Stomach (tissue), 4 donors: ENCODE results near the gene FBXO7.

Experiments
- CTCF ChIP-seq, 7 experiments: fragments of 450-650 bp in 4 of 7; fragments of 200-600 bp in 3 of 7; sonication (generic) in 3 of 7; IDR thresholded peaks; one replicate each; pipeline ENCODE4 v1.5.1; 2016 to 2019; ENCODE audit warnings: antibody characterized with exemption in 7 of 7, control low read depth in 2 of 7, mild to moderate bottlenecking in 1 of 7
- EP300 ChIP-seq: sonication (generic); formaldehyde crosslinking; IDR thresholded peaks from one replicate; pipeline ENCODE4 v1.6.1; 2017; ENCODE audit warnings: antibody characterized with exemption
- POLR2A ChIP-seq, 4 donors: fragments of 450-650 bp; IDR thresholded peaks; one replicate each; pipeline ENCODE4 v1.6.1; 2016; ENCODE audit warnings: antibody characterized with exemption in 4 of 4, control low read depth in 2 of 4, mild to moderate bottlenecking in 1 of 4, moderate library complexity in 1 of 4

DNA sequence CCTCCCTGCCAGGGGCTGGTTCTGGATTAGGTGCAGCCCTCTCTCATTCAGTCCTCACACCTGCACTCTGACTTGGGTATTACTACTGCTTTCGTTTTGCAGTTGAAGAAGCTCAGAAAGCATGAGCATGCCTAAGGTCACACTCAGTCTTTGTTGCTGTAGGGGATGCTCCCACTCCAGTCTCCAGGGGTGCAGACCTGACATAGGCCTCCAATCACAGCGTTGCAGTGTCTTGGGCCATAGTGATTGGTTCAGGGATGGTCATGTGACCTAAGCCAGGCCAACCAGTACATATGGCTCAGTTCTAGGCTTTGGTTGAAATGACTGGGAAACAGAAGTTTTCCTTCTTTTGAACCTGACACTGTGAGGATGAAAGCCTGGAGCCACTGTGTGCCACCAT, 61.7 kb downstream of the FBXO7 start:
- no peak for TF ChIP-seq POLR2A (IDR thresholded peaks at IDR 0.05)
- TF ChIP-seq CTCF (IDR thresholded peaks at IDR 0.05): no peak
- TF ChIP-seq EP300: no peak
